ENCODE results near the gene SYNM.

The SYNM gene

GRCh38 chr15:99122831-99123712, 18.2 kb downstream of the SYNM start:
- no peak for DNase-seq (ENCODE audit: low read depth)

- DNase-seq (ENCODE audit: low read depth), result peak; percentile 96
These were observed 19.0 kb downstream of the SYNM start for GRCh38 chr15:99123713-99124451.

GRCh38 chr15:99124641-99125040, 19.8 kb downstream of the SYNM start:
- DNase-seq (ENCODE audit: low read depth), result no peak

GRCh38 chr15:99125061-99125891, 20.4 kb downstream of the SYNM start:
- peak; percentile 51 for DNase-seq (ENCODE audit: low read depth)

GRCh38 chr15:99126131-99126588, 21.3 kb downstream of the SYNM start:
- DNase-seq (ENCODE audit: low read depth), result no peak

- DNase-seq (ENCODE audit: low read depth), result no peak
These were observed 22.1 kb downstream of the SYNM start for GRCh38 chr15:99126930-99127329.

GRCh38 chr15:99127773-99128172, 22.9 kb downstream of the SYNM start:
- DNase-seq (ENCODE audit: low read depth), result no peak

GRCh38 chr15:99128411-99128810, 23.5 kb downstream of the SYNM start:
- no peak for DNase-seq (ENCODE audit: low read depth)

- DNase-seq (ENCODE audit: low read depth), result no peak
These were observed 24.8 kb downstream of the SYNM start for GRCh38 chr15:99129644-99130043.

GRCh38 chr15:99130314-99130713, 25.4 kb downstream of the SYNM start:
- no peak for DNase-seq (ENCODE audit: low read depth)

- no peak for DNase-seq (ENCODE audit: low read depth)
These were observed 26.0 kb downstream of the SYNM start for GRCh38 chr15:99130765-99131440.

GRCh38 chr15:99131441-99132023, 26.7 kb downstream of the SYNM start:
- no peak for DNase-seq (ENCODE audit: low read depth)

- no peak for DNase-seq (ENCODE audit: low read depth)
These were observed 27.2 kb downstream of the SYNM start for GRCh38 chr15:99132122-99132521.

- no peak for DNase-seq (ENCODE audit: low read depth)
These were observed 27.9 kb downstream of the SYNM start for GRCh38 chr15:99132634-99133287.

- DNase-seq (ENCODE audit: low read depth), result no peak
These were observed 29.5 kb downstream of the SYNM start for GRCh38 chr15:99134317-99134821.

- DNase-seq (ENCODE audit: low read depth), result no peak
These were observed 30.3 kb downstream of the SYNM start for GRCh38 chr15:99135194-99135593.

GRCh38 chr15:99137111-99137546, 32.2 kb downstream of the SYNM start:
- DNase-seq (ENCODE audit: low read depth), result no peak

GRCh38 chr15:99137877-99138276, 33.0 kb downstream of the SYNM start:
- DNase-seq (ENCODE audit: low read depth), result no peak

GRCh38 chr15:99138491-99138982, 33.7 kb downstream of the SYNM start:
- no peak for DNase-seq (ENCODE audit: low read depth)

GRCh38 chr15:99139276-99139675, 34.4 kb downstream of the SYNM start:
- no peak for DNase-seq (ENCODE audit: low read depth)

All from fibroblast of gingiva (primary cell).